Measurements from ENCODE around the gene PA2G4.

Gene PA2G4

DNA sequence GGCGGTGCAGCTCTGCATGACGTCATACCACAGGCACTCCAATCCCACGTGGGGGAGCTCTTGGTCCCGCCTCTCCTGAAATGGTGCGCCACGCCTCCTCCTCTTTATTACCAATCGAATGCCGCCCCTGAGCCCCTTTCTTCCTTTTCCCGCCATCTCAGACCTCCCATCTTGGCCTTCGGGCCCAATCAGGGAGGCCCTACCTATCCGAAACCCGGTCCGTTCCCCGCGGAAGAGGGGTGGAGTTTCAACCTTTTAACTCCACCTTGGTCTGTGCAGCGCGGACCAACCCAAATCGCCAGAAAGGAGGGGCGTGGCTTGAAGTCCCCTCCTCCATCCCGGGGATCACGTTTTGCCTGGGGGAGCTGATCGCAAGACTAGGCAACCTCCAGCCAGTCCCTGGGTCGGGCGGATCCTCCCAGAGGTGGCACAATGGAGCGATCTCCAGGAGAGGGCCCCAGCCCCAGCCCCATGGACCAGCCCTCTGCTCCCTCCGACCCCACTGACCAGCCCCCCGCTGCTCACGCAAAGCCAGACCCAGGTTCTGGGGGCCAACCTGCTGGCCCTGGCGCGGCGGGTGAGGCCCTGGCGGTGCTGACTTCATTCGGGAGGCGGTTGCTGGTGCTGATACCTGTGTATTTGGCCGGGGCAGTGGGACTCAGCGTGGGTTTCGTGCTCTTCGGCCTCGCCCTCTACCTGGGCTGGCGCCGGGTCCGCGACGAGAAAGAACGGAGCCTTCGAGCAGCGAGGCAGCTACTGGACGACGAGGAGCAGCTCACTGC is 23.7 kb downstream of the PA2G4 start, which contains the start of gene ESYT1:
Gene ESYT1, plus strand, starts transcription at position 380 of the 782 bp plus-strand sequence. Its CDS starts 53 bp downstream, at position 433.
- TF ChIP-seq, protein P1, sequence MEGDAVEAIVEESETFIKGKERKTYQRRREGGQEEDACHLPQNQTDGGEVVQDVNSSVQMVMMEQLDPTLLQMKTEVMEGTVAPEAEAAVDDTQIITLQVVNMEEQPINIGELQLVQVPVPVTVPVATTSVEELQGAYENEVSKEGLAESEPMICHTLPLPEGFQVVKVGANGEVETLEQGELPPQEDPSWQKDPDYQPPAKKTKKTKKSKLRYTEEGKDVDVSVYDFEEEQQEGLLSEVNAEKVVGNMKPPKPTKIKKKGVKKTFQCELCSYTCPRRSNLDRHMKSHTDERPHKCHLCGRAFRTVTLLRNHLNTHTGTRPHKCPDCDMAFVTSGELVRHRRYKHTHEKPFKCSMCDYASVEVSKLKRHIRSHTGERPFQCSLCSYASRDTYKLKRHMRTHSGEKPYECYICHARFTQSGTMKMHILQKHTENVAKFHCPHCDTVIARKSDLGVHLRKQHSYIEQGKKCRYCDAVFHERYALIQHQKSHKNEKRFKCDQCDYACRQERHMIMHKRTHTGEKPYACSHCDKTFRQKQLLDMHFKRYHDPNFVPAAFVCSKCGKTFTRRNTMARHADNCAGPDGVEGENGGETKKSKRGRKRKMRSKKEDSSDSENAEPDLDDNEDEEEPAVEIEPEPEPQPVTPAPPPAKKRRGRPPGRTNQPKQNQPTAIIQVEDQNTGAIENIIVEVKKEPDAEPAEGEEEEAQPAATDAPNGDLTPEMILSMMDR (IDR thresholded peaks at IDR 0.05): peak; percentile 23; the same call in 1 of the 2 replicates
- TF ChIP-seq ZFX (IDR thresholded peaks at IDR 0.05; ENCODE audit: borderline replicate concordance): no peak
- H3K27ac ChIP-seq: peak within 1 kb of the TSS; percentile 88

DNA sequence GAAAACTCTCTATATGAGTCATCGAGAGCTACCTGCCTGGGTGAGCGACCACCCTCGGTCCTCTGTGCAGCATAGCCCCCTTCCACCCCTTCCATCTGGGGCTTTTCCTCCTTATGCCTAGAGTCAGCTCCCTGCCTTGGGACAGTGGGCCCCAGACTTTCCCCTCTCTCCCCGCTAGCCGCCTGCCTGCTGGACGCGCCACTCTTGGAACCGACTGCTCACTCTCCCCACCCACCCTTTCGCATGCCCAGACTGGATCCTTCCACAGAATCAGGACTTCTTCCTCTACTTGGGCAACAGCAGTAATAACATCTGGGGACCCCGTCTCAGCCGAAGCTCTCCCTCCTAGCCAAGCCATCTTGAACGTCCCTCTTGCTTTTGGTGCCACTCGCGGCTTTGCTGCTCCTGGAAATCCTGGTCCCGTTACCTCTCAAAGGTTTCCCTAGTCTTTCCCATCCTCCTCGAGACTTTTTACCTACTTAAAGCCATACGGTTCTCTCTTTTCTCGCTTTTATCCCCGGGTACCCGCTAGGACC is 24.4 kb downstream of the PA2G4 start:
- peak overlapping the region; percentile 88 for H3K27ac ChIP-seq
- no peak for TF ChIP-seq ZFX (IDR thresholded peaks at IDR 0.05; ENCODE audit: borderline replicate concordance)
- TF ChIP-seq, protein P1 (IDR thresholded peaks at IDR 0.05): no peak

DNA sequence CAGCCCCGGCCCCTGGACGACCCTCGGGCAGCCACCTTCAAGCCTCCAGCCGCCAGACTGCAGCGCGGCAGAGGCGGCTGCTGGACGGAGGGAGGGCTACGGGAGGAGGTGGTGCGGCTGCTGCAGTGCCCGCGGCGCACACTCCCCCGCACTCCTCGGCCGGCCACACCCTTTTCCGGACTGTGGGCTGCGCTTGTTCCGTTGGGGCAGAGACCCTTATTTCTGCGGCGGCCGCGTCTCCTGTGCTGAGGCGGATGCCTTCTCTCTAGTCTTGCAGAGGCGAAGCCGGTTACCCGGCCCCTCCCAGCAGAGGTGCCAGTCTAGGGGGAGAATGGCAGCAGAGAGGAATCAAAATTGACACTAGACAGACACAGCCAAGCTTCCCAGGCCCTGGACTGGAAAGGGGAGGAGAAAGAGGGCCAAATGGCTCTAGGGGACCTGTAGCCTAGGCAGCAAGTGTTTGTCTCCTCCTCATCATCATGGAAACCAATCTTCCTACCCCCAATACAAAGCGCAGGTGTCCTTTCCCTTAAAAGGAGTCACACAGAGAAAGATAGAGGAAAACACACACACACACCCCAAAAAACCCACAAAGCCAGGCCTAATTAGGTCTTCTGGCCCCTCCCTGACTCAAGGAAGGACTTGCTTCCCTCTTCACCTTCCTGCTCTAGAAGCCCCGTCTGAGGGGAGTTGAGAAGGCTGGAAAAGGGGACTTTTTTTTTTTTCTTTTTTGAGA is 25.0 kb downstream of the PA2G4 start:
- H3K27ac ChIP-seq: peak overlapping the region; percentile 88
- TF ChIP-seq, protein P1 (IDR thresholded peaks at IDR 0.05): no peak
- no peak for TF ChIP-seq ZFX (IDR thresholded peaks at IDR 0.05; ENCODE audit: borderline replicate concordance)

DNA sequence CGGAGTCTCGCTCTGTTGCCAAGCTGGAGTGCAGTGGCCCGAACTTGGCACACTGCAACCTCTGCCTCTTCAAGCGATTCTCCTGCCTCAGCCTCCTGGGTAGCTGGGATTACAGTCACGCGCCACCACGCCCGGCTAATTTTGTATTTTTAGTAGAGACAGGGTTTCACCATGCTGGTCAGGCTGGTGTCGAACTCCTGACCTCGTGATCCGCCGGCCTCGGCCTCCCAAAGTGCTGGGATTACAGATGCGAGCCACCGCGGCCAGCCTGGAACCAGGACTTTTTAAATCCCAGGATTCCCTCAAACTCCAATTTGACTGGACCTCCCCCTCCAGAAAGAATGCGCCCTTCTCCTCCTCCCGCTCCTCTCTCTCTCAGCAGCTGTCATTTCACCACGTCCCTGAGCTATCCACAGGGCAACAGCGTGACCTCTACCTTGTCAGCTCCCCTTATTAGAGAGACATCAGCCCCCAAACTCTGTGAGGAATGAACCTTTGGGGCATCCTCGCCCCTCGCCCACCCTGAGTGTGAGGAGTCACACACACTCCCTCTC is 25.7 kb downstream of the PA2G4 start:
- TF ChIP-seq, protein P1 (IDR thresholded peaks at IDR 0.05): no peak
- TF ChIP-seq ZFX (IDR thresholded peaks at IDR 0.05; ENCODE audit: borderline replicate concordance): no peak
- H3K27ac ChIP-seq: peak overlapping the region; percentile 88

DNA sequence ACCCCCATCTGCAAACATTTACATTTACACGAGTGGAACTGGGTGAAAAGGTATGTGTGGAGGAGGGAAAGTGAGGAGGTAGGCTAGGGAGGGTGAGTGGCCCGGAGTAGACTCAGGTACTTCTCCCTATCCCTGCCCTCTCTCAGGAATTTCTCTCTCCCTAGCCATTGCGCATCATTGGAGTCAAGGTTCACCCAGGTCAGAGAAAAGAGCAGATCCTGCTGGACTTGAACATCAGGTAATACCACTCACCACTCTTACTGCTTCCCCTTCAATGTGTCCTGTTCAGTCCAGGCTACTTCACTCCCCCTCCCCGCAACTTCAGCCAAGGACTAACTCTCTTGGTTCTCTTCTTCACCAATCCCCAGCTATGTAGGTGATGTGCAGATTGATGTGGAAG is 26.5 kb downstream of the PA2G4 start:
- TF ChIP-seq, protein P1 (IDR thresholded peaks at IDR 0.05): no peak
- TF ChIP-seq ZFX (IDR thresholded peaks at IDR 0.05; ENCODE audit: borderline replicate concordance): no peak
- peak overlapping the region; percentile 88 for H3K27ac ChIP-seq

DNA sequence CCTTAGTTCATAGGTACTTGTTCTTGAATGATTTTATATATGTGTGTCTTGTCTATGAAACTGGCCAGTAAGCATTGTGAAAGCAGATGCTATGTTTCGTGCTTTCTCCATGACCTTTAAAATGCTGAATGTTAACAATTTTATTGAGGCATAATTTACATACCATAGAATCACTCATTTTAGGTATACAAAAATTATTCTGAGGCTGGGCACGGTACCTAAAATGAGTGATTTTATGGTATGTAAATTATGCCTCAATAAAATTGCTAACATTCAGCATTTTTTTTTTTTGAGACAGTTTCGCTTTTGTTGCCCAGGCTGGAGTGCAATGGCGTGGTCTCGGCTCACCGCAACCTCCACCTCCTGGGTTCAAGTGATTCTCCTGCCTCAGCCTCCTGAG is 30.5 kb downstream of the PA2G4 start:
- H3K27ac ChIP-seq: no peak overlapping the region
- TF ChIP-seq, protein P1 (IDR thresholded peaks at IDR 0.05): no peak
- no peak for TF ChIP-seq ZFX (IDR thresholded peaks at IDR 0.05; ENCODE audit: borderline replicate concordance)
